SK-N-MC (cell line): ENCODE results near the gene ZNF22.

ENCODE experiments used
- DNase-seq: peaks from one replicate; pipeline ENCODE4 v3.0.0-alpha.2; 2011; ENCODE audit warnings: low read depth, low spot score
- H3K27ac ChIP-seq: fragments of 200-600 bp; sonication (generic); 2 replicates; pipeline ENCODE4 v1.5.1; 2016; ENCODE audit warnings: mixed run types
- H3K36me3 ChIP-seq: fragments of 200-600 bp; sonication (generic); 2 replicates; pipeline ENCODE4 v1.6.1; 2017; ENCODE audit warnings: antibody characterized with exemption, low read length, mixed read lengths; ENCODE audit not compliant: insufficient read depth
- H3K4me3 ChIP-seq: fragments of 200-600 bp; sonication (generic); 2 replicates; pipeline ENCODE4 v1.5.1; 2016
- H3K9ac ChIP-seq: fragments of 200-600 bp; sonication (generic); 2 replicates; pipeline ENCODE4 v1.8.0; 2017; ENCODE audit warnings: mixed run types, mixed read lengths; ENCODE audit not compliant: insufficient read length
- H3K9me3 ChIP-seq: fragments of 200-600 bp; sonication (generic); 2 replicates; pipeline ENCODE4 v1.6.1; 2017; ENCODE audit warnings: low read depth, mild to moderate bottlenecking, antibody characterized with exemption, low read length, moderate library complexity, mixed read lengths
- EZH2 ChIP-seq: fragments of 200-600 bp; sonication (generic); IDR thresholded peaks from one replicate; pipeline ENCODE4 v1.6.1; 2017; ENCODE audit warnings: antibody characterized with exemption
- FOXP2 ChIP-seq: optimal IDR thresholded peaks from 2 replicates; pipeline ENCODE3; 2011; ENCODE audit warnings: mild to moderate bottlenecking, moderate library complexity; ENCODE audit not compliant: insufficient read depth; ENCODE audit errors: extremely low read length, control extremely low read depth
- POLR2AphosphoS5 ChIP-seq: IDR thresholded peaks from 2 replicates; pipeline ENCODE4 v1.6.1; 2012; ENCODE audit warnings: mild to moderate bottlenecking, low read depth, low read length, borderline replicate concordance

Gene ZNF22

GRCh38 chr10:44978213-44978569 is 22.5 kb upstream of the ZNF22 start:
- Histone ChIP-seq H3K27ac (no peak overlapping the region), H3K9ac (no peak overlapping the region), H3K36me3 (no peaks in the 10 kb centered on the region), H3K4me3 (no peak overlapping the region), H3K9me3 (no peaks in the 10 kb centered on the region)
- TF ChIP-seq EZH2 (no peak), POLR2AphosphoS5 (no peak), FOXP2 (no peak)
- DNase-seq = no peak

GRCh38 chr10:44978570-44979280 is 22.0 kb upstream of the ZNF22 start, which contains the start of gene DEPP1:
Gene DEPP1 (minus strand): TSS chr10:44978809. CDS start chr10:44978030, 779 bp downstream.
- TF ChIP-seq FOXP2 (no peak), POLR2AphosphoS5 (no peak), EZH2 (no peak)
- no peaks in the 10 kb centered on the region for H3K36me3 ChIP-seq
- H3K4me3 ChIP-seq = no peak within 1 kb of the TSS
- no peak within 1 kb of the TSS for H3K27ac ChIP-seq
- H3K9me3 ChIP-seq = no peaks in the 10 kb centered on the region
- H3K9ac ChIP-seq = no peak within 1 kb of the TSS
- no peak for DNase-seq

GRCh38 chr10:44979281-44980191 is 21.2 kb upstream of the ZNF22 start:
- Histone ChIP-seq H3K36me3 (no peaks in the 10 kb centered on the region), H3K9me3 (no peaks in the 10 kb centered on the region), H3K9ac (no peak overlapping the region), H3K4me3 (no peak overlapping the region), H3K27ac (no peak overlapping the region)
- TF ChIP-seq EZH2 (no peak), POLR2AphosphoS5 (no peak), FOXP2 (no peak)
- DNase-seq = no peak

DNA sequence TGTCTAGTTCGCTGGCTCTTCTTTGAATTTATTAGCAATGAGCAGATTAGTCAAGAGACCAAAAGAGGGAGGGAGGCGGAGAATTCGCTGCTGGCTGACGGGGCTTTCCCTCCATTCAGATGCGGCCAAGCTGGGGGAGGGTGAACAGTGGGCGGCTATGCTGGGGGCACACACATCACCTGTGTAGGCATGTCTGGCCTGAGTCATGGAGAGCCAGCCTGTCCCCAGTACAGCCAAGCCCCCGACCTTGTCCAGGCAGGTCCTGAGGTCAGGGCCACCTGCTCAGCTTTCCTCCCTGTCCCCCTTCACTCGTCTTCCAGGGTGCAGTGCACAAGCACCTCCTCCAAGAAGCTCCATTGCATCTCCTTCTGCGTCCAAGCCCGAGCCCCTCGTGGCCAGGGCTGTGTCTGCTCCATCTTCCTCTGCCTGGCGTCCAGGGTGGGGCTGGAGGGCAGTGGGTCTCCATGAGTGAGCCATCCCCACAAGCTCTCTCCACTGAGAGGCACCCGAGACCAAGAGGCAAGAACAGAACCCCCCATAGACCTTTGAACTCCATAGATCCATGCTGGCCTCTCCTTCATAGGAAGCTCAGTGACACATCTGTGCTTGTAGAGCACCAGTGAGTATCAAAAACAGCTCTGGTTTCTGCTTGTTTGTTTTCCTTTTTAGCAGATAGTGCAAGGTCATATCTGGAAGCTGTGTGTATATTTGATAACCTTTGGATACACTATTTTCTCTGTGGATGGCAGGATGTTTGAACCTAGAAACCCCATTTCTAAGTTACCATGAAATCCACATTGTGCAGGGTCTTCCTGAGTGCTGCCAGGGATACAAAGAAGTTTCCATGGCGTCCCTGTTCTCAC is 20.2 kb upstream of the ZNF22 start:
- H3K27ac ChIP-seq = no peak overlapping the region
- TF ChIP-seq EZH2 = no peak
- DNase-seq = no peak

DNA sequence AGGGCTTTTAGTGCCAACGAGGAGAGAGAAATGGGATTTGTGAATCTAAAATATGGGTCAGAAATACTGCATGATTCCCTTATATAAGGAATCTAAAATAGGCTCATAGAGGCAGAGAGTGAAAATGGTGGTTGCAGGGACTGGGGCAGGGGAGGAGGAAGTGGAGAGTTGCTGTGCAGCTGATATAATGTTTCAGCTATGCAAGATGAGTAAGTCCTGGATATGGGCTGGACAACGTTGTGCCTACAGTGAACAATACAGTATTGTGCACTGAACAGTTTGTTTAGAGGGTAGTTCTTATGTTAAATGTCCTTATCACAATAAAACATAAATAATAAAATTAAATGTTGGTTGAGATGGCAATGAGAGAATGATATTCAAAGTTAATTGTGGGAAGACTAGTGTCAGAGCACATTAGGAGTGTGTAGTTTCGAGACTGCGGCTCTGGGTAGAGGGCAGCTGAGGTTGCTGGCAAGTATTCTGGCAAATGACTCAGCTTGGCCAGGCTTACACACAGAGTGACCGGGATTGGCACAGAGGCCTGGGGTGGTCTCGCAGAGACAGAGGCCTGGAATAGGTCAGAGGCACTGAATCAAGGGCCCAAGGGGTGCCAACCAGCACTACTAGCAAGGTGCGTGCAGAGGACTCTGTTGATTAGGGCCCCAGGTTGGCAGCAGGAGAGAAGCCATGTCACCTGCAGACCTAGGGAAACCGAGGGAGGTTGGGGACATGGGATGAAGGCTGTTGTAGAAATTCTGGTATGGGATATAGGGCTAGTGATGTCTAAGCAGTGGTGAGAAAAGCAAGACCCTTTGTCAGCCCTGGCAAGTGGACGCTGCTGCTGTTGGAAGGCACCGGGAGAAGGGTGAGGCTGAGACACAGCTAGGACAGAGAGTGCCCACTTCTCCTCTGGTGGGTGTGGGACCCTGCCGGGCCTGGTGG is 19.3 kb upstream of the ZNF22 start:
- no peak overlapping the region for H3K27ac ChIP-seq
- H3K4me3 ChIP-seq = no peak overlapping the region

More for the DNA sequence above, 20.2 kb upstream of the ZNF22 start:
- Histone ChIP-seq H3K9ac (no peak overlapping the region), H3K9me3 (no peaks in the 10 kb centered on the region), H3K36me3 (no peaks in the 10 kb centered on the region), H3K4me3 (no peak overlapping the region)

DNA sequence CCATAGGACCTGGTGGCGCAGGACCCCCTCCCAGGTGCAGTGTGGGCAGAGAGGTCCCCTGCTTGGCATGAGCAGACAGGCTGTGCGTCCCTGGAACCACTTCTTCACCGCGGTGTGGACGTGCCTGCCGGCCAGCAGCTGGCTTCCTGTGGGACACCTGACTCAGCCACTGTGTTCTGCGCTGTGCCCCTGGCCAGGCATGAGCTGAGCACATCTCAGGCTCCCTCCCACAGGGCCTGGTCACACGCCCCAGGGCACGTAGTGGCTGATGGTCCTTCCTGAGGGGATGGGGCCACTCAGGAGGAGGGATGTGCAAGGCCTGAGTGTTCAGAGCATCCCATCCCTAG is 18.6 kb upstream of the ZNF22 start:
- TF ChIP-seq FOXP2 (no peak), POLR2AphosphoS5 (no peak)
- Histone ChIP-seq H3K9me3 (no peaks in the 10 kb centered on the region), H3K4me3 (no peak overlapping the region), H3K27ac (no peak overlapping the region), H3K9ac (no peak overlapping the region), H3K36me3 (no peaks in the 10 kb centered on the region)
- no peak for DNase-seq

More for the DNA sequence above, 19.3 kb upstream of the ZNF22 start:
- DNase-seq = no peak
- no peak for TF ChIP-seq POLR2AphosphoS5
- TF ChIP-seq EZH2 = no peak
- TF ChIP-seq FOXP2 = no peak
- H3K9me3 ChIP-seq = no peaks in the 10 kb centered on the region
- no peaks in the 10 kb centered on the region for H3K36me3 ChIP-seq
- no peak overlapping the region for H3K9ac ChIP-seq

DNA sequence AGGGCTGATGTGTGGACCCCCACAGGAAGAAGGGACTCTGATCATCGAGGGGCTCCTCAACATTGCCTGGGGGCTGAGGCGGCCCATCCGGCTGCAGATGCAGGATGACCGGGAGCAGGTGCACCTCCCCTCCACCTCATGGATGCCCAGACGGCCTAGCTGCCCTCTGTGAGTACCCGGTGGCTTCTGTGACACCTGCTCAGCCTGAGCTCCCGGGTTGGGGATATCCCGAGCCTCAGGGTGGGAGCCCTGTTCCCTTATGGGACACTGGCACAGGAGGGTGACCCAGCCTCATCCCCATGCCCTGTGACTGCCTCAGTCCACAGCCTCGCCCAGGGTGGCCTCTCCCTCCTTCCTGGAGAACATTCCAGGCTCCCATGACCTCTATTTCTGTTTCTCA is 18.2 kb upstream of the ZNF22 start:
- Histone ChIP-seq H3K9ac (no peak overlapping the region), H3K27ac (no peak overlapping the region), H3K36me3 (no peaks in the 10 kb centered on the region), H3K4me3 (no peak overlapping the region), H3K9me3 (no peaks in the 10 kb centered on the region)
- no peak for DNase-seq
- TF ChIP-seq FOXP2 = no peak
- TF ChIP-seq POLR2AphosphoS5 = no peak
- no peak for TF ChIP-seq EZH2
